Measurements from ENCODE around the gene NABP2. TPM values are rescaled to one million over a fixed set of nuclear protein-coding genes. Genes with fewer than 3 reads are reported as not detected.

Gene NABP2
- total and polyA plus RNA-seq, 10 of the 15 experiments (the other 5 are each of a cell fraction or from before 2014, with no cell fraction given), result 20.7 to 97.9 (median 60.9) TPM

DNA sequence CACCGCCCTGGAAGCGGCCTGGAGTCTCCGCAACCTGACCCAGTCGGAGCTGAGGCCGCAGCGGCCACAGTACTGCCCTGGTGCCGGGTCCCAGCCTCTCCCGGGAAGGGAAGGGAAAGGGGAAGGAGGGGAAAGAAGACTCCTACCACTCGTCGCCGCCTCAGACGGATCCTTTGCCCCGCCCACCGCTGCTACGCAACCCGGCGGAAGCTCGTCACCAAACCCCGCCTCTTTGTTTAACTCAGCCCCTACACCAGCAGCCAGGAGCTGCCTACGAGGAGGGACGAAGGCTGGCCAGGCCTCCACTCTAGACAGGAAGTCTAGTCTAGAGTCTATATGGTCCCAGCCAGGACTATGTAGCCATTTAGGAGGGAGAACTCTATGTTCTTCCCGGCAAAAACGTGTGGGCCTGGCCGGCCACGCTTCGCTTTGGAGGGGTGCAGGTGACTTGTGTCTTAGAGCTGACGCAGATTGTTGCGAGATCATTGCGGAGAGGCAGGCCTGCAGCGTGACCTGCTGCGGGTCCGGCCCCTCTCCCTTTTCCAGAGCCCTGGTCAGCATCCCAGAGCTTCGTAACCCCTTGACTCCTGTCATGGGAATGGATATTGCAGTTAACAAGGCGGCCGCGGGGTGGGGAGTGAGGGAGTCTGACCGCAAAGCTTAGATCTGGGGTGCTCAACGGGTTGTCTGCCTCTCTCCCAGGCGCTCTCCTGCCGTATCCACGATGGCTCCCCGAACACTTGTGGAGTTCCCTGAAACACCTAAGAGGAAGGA, 2.2 kb upstream of the NABP2 start, which contains the start of gene RNF41 (continued):
- TF ChIP-seq, protein P1, sequence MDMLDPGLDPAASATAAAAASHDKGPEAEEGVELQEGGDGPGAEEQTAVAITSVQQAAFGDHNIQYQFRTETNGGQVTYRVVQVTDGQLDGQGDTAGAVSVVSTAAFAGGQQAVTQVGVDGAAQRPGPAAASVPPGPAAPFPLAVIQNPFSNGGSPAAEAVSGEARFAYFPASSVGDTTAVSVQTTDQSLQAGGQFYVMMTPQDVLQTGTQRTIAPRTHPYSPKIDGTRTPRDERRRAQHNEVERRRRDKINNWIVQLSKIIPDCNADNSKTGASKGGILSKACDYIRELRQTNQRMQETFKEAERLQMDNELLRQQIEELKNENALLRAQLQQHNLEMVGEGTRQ (IDR thresholded peaks at IDR 0.05; ENCODE audit: borderline replicate concordance, low read depth, low read length), result no peak
- TF ChIP-seq, protein P2, sequence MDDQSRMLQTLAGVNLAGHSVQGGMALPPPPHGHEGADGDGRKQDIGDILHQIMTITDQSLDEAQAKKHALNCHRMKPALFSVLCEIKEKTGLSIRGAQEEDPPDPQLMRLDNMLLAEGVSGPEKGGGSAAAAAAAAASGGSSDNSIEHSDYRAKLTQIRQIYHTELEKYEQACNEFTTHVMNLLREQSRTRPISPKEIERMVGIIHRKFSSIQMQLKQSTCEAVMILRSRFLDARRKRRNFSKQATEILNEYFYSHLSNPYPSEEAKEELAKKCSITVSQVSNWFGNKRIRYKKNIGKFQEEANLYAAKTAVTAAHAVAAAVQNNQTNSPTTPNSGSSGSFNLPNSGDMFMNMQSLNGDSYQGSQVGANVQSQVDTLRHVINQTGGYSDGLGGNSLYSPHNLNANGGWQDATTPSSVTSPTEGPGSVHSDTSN (IDR thresholded peaks at IDR 0.05; ENCODE audit: insufficient replicate concordance, low read depth, low read length), result no peak
- no peak for TF ChIP-seq EP300 (IDR thresholded peaks at IDR 0.05; ENCODE audit: borderline replicate concordance in 1 of 2, control insufficient read depth in 1 of 2, low read depth in 2 of 2, low read length in 2 of 2)
- TF ChIP-seq RUNX3 (IDR thresholded peaks at IDR 0.05; ENCODE audit: low read length), result peak; percentile 60
- TF ChIP-seq IRF4 (IDR thresholded peaks at IDR 0.05; ENCODE audit: low read depth, low read length), result no peak
- no peak for TF ChIP-seq RBBP5 (conservative IDR thresholded peaks at IDR 0.05)
- TF ChIP-seq, protein P3, sequence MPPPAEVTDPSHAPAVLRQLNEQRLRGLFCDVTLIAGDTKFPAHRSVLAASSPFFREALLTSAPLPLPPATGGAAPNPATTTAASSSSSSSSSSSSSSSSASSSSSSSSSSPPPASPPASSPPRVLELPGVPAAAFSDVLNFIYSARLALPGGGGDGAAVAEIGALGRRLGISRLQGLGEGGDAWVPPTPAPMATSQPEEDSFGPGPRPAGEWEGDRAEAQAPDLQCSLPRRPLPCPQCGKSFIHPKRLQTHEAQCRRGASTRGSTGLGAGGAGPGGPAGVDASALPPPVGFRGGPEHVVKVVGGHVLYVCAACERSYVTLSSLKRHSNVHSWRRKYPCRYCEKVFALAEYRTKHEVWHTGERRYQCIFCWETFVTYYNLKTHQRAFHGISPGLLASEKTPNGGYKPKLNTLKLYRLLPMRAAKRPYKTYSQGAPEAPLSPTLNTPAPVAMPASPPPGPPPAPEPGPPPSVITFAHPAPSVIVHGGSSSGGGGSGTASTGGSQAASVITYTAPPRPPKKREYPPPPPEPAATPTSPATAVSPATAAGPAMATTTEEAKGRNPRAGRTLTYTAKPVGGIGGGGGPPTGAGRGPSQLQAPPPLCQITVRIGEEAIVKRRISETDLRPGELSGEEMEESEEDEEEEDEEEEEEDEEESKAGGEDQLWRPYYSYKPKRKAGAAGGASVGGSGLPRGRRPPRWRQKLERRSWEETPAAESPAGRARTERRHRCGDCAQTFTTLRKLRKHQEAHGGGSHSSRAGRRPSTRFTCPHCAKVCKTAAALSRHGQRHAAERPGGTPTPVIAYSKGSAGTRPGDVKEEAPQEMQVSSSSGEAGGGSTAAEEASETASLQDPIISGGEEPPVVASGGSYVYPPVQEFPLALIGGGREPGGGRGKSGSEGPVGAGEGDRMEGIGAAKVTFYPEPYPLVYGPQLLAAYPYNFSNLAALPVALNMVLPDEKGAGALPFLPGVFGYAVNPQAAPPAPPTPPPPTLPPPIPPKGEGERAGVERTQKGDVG (CRISPR knock-in tag; IDR thresholded peaks at IDR 0.05), result no peak
- TF ChIP-seq, protein P4, sequence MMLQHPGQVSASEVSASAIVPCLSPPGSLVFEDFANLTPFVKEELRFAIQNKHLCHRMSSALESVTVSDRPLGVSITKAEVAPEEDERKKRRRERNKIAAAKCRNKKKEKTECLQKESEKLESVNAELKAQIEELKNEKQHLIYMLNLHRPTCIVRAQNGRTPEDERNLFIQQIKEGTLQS (IDR thresholded peaks at IDR 0.05; ENCODE audit: borderline replicate concordance, extremely low read depth, low read depth, low read length), result no peak
- TF ChIP-seq NFXL1 (IDR thresholded peaks at IDR 0.05; ENCODE audit: borderline replicate concordance), result no peak
- no peak for TF ChIP-seq KDM1A (IDR thresholded peaks at IDR 0.05; ENCODE audit: borderline replicate concordance)
- no peak for TF ChIP-seq ZNF217 (IDR thresholded peaks at IDR 0.05)
- peak; percentile 93 for TF ChIP-seq ZSCAN29 (IDR thresholded peaks at IDR 0.05)
- TF ChIP-seq RELA (IDR thresholded peaks at IDR 0.05; ENCODE audit: borderline replicate concordance, partially characterized antibody), result no peak
- TF ChIP-seq NFYB (IDR thresholded peaks at IDR 0.05; ENCODE audit: insufficient read depth, low read depth, low read length), result no peak
- TF ChIP-seq MTA2 (IDR thresholded peaks at IDR 0.05; ENCODE audit: low read depth), result 0 out of 2 replicates have a peak, but pooled peaks have one; percentile 10
- TF ChIP-seq, protein P5, sequence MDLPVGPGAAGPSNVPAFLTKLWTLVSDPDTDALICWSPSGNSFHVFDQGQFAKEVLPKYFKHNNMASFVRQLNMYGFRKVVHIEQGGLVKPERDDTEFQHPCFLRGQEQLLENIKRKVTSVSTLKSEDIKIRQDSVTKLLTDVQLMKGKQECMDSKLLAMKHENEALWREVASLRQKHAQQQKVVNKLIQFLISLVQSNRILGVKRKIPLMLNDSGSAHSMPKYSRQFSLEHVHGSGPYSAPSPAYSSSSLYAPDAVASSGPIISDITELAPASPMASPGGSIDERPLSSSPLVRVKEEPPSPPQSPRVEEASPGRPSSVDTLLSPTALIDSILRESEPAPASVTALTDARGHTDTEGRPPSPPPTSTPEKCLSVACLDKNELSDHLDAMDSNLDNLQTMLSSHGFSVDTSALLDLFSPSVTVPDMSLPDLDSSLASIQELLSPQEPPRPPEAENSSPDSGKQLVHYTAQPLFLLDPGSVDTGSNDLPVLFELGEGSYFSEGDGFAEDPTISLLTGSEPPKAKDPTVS (IDR thresholded peaks at IDR 0.05; ENCODE audit: low read depth, low read length), result no peak
- TF ChIP-seq BMI1 (IDR thresholded peaks at IDR 0.05; ENCODE audit: borderline replicate concordance), result no peak
- no peak for TF ChIP-seq ETV6 (conservative IDR thresholded peaks at IDR 0.05 in 1 of 2, IDR thresholded peaks at IDR 0.05 in 1 of 2; ENCODE audit: borderline replicate concordance in 1 of 2, low read depth in 1 of 2)
- peak in 1 of 2 experiments; percentile 7; a peak in 2 of 4 replicates for TF ChIP-seq IKZF2 (IDR thresholded peaks at IDR 0.05)
- no peak for TF ChIP-seq CBX3 (IDR thresholded peaks at IDR 0.05; ENCODE audit: borderline replicate concordance, low read depth)
- no peak for TF ChIP-seq MYC (IDR thresholded peaks at IDR 0.05; ENCODE audit: insufficient read depth, insufficient read length, insufficient replicate concordance, low read length, severe bottlenecking)
- no peak for TF ChIP-seq YBX1 (IDR thresholded peaks at IDR 0.05)

Measured in GM12878 (cell line).